GM19240 (cell line): Measurements from ENCODE around the gene ARHGAP31.
"Not testable (repeated sequence)": the region's sequence is repeated elsewhere in the genome, so short reads cannot be mapped to it uniquely, and the experiment has no call there.

Experiments used
- DNase-seq: peaks from one replicate; pipeline ENCODE4 v3.0.0; 2011; ENCODE audit warnings: low spot score; ENCODE audit not compliant: insufficient read length

The ARHGAP31 gene

DNA sequence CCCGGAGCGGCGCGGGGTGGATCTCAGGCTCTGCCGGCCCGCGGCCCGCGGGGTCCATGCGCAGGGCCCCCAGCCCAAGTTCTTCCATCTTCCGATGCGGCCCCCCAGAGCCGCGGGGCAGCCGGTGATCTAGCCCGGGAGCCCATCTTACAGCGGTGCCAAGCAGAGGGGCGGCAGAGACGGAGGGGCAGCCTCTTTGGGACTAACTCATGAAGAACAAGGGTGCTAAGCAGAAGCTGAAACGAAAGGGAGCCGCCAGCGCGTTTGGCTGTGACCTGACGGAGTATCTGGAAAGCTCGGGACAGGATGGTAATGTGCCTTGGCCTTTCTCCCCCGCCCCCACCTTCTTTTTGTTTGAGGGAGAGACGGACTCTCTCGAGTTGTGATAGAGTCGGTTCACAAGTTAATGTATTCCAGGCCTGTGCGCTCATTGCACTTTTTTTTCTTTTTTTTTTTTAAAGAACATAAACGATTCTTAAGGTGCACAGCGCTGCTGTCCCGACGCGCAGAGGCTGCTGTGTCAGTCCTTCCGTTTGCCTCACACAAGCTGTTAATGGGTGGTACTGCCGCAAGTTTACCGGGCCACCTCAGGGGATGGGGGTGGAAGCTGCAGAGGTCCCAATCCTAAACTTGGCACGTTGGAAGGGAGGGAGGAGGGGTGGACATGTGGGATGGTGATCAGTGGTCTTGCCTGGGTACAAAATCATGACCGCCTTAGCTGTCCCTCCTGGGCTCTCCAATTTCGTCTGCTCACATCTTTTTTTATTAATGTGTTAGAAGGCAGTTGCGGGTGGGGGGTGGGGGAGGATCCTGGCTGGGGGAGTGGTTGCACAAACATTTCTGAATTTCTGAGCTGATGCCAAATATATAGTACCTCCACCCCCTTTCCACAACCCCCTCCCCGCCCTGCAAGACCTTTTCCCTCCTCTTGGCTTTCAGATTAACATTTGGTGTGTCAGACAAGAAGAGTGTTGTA lies 801 bp downstream of the ARHGAP31 start:
- DNase-seq: no peak

DNA sequence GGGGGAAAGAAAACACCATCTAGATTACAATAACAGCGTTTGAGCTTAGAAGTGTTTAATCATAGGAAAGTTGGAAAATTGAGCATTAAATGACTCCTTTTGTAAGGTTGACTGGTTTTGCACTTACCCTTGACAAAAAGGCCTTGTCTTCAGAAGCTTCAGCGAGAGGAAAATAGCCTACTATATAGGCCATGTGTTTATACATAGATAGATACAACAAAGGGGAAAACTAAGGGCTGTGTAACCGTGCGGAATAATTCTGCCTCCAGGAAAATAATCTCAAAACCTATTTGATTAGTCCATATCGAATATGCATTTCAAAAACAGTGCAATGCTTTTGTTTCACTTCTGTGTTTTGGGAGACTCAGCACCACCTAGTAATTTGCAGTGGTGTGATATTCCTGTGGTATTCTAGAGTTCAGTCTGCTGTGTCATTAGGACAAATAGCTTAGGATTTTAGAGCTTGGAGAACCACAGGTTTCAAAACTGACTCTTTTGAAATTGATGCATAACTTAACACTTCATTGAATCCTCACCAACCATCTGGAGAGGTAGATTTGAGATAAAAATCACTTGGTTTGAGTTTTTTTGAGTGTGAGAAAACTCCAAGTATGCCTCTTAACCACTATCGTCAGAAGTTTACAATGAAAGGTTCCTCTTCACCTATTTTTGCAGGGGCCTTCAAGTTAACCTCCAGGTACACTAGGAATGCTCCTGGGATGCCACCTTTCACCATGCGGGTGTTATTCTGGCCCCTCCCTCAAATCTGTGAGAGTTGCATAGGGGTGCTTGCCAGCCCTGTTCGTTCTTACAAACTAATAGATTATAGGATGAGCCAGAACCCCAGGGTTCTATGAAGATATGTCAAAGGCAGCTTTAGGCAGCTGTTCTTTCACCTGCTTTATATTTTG lies 1.9 kb downstream of the ARHGAP31 start:
- DNase-seq: no peak

DNA sequence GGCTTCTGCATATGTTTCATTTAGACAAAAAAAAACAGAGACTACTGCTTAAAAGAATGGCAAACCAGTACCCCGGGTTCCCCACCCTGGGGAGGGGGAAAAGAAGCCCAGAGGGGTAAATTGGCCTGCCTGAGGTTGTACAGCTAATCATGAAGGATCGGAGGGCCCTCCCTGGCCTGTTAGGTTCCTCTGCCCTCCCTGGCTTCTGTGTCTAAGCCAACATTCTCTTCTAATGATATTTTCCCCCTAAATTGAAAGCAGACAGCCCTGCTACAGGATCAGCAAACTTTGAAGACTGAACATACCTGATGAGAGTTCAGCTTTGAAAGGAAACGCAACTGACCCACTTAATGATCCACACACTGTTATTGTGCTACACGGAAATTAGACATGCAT lies 2.5 kb downstream of the ARHGAP31 start:
- DNase-seq: no peak

DNA sequence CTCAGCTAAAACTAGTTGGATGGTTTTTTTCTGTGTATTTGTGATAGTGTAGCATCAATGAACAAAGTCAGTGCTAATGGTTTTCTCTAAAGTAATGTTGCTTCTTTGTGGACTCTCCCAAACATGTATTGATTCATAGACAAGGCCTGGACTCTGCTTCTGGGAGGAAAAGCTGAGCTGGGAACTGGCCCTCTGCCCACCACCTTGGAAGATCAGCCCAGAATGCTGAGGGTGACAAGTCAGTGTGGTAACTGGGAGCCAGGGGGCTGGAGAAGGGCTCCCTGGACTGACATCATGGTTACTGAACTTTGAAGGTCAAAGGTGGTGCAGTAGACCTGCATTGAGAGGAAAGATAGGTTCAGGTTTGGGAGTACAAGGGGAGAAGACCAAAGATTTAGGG lies 3.0 kb downstream of the ARHGAP31 start:
- DNase-seq: no peak

DNA sequence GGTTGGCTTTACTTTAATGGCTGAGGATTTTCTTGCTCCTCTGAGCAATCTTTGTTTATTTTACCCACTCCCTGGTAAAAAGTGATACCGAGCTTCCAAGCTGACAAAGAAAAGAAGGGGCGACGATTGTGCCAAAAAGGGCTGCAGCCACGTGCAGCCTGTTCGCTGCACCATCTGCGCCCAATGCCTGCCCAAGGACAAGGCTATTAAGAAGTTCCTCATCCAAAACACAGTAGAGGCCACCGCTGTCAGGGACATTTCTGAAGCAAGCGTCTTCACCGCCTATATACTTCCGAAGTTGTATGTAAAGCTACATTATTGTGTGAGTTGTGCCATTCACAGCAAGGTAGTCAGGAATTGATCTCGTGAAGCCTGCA lies 4.4 kb downstream of the ARHGAP31 start:
- DNase-seq: no peak

DNA sequence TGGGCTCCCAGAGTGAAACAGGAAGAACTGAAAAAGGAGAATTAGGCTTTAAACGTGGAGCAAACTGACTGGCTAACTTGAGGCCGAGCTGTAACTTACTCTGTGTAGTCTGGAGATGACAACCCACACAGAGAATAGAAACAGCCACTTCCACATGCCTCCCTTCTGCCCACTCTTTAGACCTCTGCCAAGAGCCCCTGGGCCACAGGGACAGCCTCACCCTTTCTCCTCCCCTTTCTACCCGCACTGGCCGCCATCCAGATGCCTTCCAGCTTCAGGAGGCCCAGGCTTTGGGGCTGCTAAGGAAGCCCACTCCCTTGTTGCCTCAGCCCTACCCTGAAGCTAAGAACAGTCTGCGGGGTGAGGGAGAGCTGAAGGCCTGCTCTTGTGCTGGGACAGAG lies 6.8 kb downstream of the ARHGAP31 start:
- DNase-seq: no peak

DNA sequence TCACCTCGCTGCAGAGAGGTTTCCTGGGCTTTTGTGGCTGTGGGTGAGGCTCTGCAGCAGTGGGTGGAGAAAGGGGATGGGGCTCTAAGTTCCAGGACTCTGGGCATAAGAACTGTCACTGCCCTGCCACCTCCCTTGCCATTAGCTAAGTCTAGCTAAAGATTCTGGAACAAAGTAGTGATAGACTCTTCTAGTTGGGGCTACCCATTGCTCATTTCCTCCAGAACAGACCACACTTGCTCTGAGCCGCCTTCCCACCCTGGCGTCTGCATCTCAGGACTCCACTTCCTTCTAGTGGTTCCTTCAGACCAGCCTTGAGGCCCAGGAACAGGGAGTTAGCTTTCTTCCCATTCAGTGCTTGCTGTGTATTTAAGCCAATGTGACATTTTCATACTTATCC lies 7.5 kb downstream of the ARHGAP31 start:
- DNase-seq: no peak

DNA sequence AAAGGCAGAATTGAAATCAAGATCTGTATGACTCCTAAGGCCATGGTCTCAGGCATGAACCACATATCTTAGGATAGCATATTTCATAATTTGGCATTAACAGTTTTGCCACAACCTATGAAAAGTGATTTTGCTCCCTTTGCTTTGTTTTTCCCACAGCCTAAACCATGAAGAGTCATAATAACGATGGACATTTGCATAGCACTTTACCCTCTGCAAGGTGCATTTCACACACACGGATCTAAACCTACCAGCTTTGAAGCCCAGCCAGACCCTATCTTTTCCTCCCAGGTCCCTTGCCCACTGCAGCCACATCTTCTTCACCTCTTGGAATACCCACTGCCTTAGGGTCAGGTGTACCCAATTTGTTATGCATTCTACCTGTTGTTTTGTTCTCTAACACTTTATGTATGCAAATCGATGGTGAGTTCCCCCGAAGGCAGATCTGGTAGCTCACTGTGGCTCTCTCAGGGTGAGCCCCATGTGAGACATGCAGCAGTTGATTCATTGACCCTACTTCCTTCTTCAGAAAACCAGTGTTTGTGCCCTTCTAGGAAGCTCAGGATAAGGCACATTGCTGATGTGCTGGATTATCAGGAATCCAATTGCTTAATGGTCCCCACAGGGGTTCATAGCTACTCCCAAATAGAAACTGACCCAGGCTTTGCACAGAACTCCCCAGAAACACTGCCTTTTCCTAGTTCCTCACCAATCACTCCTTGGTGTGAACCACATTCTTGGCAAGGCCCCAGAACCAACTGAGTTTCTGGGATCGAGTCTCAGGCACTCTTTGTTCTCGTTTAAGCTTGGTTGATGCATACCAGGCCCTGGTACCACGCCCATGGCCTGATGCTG lies 8.7 kb downstream of the ARHGAP31 start:
- DNase-seq: no peak

DNA sequence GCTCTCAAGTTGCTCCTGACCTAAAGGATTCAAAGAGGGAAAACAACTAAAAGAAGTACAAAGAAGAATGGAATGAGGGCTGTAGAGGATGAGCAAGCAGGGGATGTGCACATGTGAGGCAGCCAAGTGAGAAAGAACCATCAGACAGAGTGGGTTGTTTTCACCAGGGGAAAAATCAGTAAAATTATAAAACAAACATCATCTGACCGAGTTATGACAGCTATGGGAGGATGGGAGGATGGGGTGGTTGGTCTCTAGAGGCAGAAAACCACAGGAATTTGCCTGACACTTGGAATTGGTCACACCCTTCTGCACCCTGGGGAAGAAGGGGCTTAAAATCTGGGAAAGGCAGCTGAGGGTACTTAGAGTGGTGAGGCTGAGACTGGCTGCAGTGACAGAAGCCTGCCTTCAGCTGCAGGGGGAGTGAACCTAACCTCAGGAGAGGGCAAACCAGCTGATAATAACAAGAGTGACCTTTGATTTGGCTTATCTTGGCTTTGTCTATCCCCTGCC lies 10.1 kb downstream of the ARHGAP31 start:
- DNase-seq: no peak

DNA sequence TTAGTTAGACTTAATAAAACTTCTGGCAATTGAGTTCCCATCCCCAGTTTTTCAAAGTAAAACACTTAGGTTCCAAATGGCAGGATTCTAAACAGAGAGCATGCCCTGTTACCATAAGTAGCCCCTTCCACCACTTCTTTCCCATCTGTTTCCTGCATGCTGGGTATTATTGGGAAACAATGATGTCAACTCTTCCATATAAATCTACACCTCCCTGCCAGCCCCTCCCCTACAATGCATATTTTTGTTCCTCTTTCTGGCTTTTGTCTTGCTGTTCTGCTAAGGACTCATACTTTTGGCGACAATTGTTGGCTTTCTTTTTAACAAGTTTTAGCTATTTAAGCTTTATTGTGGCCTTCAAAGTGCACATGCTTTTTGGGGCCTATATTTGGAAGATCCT lies 11.1 kb downstream of the ARHGAP31 start:
- no peak for DNase-seq

DNA sequence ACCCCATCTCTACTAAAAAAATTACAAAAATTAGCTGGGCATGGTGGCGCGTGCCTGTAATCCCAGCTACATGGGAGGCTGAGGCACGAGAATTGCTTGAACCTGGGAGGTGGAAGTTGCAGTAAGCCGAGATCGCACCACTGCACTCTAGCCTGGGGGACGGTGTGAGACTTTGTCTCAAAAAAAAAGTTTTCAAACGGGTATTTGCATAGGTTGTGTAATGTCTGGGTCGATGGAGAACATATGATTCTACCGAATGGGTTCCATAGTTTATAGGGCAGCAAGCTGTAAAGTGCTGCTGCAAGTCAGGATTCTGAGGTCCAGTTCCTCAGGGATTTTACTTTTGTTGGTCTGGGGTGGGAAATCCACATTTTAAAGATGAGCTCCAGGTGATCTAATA lies 12.2 kb downstream of the ARHGAP31 start:
- not testable (repeated sequence) for DNase-seq

DNA sequence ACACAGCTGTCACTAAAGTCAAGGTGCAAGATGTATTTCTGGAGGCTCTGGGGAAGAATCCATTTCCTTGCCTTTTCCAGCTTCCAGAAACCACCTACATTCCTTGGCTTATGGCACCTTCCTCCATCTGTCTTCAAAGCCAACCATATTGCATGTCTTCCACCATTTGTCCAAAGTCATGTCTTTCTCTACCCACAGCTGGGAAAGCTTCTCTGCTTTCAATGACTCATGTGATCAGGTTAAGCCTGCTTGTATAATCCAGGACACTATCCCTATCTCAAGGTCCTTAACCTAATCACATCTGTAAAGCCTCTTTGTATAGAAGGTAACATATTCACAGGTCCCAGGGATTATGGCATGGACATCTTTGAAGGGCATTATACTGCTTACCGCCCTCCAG lies 14.2 kb downstream of the ARHGAP31 start:
- DNase-seq: no peak

DNA sequence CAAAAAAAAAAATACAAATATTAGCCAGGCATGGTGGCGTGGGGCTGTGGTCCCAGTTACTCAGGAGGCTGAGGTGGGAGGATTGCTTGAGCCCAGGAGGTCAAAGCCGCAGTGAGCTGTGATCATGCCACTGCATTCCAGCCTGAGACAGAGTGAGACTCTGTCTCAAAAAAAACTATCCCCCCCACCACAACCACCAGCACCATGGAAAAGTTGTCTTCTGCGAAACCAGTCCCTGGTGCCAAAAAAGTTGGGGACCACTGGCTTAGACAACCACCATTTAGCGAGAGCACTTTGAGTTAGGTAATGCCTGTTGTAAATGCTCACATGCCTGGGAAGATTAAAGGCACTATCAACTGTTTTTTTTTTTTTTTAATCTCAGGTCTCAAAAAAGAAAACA lies 15.4 kb downstream of the ARHGAP31 start:
- no peak for DNase-seq

DNA sequence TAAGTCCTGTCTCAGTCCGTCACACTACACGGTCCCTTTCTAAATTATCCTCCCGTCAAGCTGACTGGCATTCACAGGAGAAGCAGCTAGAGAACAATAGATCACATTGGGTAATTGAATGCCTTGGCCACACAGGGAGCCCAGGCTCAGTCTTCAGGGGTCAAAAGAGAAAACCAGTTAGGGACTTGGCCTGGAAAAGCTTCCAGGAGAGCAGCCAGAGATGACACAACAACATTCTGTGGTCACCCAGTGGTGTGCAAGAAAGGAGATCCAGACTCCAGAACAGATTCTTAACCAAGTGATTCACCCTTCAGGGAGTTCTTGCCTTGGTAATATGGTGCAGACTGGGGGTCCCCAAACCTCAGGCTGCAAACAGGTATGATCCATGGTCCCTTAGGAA lies 15.9 kb downstream of the ARHGAP31 start:
- DNase-seq: no peak

DNA sequence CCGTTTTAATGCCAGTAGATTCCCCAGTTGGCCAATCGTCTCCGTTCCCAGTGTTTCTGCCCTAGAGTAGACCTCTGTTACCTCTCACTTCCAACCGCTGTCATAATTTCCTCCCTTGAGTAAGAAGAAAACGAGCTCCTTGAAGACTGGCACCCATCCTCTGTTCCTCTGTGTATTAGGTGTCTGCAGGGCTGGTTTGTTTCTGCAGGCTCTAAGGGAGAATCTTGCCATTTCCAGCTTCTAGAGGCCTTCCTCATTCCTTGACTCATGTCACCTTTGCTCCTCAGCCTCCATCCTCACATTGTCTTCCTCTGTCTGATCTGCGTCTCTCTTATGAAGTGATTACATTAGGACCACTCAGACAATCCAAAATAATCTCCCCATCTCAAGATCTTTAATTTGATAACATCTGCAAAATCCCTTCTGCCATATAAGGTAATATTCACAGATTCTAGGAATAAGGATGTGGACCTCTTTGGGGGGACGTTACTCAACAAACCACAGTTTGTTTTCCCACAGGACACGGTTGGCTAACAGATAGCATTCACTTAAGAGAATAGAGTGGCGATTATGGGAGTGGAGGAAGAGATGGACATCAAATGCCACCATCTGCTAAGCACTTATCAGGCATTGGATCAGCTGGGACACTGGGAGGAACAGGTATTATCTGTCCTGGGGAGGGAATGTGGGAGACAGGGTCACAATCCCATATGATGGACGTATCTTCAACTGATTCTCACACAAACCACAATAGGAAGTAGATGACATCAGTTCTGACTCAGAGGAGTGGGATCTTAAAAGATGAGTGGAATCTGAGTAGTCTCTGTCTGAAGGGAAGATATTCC lies 17.1 kb downstream of the ARHGAP31 start:
- DNase-seq: no peak

DNA sequence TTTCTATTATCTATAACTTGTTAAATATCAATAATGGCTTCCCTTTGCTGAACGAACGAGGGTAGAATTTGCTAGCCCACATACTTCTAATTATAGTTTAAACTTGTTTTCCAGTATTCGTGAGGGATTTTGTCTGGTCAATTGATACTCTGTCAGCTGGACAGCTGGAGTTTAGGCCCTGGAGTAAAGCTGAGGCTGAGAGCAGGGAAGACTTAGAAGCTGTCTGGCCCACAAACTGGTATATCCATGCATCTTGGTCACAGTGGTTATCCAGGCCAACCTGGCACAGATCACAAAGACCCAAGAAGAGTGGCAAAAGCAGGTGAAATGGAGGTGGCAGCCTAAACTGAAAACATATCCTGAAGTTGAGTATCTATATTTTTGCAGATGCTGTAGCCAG lies 19.3 kb downstream of the ARHGAP31 start:
- no peak for DNase-seq

DNA sequence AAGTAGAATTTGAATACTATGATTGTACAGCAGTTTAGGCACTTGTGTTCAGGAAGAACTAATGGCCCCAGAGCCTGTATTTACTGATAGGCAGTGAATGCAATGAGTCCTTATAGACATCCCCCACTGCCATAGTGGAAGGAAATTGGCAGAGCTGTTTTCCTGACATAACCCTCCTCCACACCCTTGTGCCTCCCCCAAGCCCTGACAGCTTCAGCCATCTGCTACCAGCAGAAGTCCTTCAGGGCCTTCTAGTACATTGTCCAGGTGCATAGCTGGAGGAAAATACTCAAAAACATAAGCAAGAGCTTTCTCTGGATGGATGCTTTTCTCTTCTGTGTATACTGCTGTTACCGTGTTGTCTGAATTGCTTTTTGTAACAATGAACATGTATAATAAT lies 20.6 kb downstream of the ARHGAP31 start:
- no peak for DNase-seq

DNA sequence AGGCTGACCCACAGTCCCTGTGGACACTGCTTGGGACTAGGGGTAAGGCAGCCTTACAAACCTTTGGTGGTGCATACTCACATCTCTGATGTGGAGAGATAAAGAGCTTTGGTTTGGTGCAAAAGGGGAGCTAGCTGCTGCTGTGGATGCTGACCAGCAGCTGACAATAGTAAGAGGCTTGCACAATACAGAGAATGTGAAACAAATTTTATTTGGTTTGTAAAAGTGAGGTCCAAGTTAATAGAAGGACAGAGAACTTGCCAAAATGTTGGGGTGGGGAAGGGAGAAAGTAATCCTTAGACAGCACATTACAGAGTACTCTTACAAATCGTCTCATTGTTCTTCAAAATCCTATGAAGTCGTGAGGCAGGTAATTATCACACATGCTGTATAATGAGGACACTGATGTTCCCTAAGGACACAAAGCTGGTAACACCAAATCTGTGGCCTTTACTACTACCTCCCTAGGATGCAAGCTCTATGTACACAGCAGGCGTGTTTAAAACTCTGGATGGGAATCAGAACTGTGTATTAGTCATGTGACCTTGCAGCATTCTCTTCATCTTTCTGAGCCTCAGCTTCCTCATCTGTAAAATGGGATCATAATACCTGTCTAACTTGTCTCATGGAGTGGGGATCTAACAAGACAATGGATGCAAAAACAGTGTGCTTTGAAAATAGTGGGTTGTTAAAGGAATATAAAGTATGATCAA lies 21.6 kb downstream of the ARHGAP31 start:
- no peak for DNase-seq

DNA sequence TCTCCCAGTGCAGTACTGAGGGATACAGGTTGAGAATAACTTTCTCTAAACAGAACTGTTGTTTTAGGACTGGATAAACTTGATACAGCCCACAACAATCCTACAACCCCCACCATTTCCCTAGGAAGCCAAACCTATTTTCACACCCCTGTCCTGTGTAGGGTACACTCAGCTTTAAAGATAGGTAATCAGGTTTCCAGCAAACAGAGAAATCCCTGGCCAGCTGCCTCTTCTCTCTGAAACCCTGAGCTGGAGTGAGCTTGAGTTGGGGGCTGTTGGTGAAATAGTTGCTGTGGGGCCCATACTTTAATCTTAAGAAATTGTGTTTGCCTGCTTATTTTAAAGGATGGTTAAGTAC lies 22.1 kb downstream of the ARHGAP31 start:
- no peak for DNase-seq

DNA sequence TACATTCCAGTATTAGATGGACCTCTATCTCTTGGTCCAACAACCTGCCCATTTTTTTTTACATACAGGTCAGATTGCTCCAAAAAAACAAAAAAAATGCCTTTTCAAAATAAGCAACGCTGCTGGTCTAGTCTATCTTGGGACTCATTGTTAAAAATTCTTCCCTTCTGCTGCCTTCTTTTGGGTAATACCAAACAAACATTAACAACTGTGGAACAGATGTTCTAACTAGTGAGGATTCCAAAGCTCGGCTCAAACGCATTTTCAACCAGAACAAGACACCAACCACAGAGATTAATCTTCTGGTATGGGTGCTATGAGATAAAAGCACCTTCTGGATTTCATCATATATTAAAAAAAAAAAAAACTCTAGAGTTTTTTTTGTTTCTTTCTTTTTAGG lies 24.7 kb downstream of the ARHGAP31 start:
- DNase-seq: no peak
